GM12878 (cell line): Measurements from ENCODE around the gene MUC12. TPM values are rescaled to one million over a fixed set of nuclear protein-coding genes. Genes with fewer than 3 reads are reported as not detected.

Source experiments
- ATAC-seq: fragments of 200-7000 bp; cut with Tn5 transposase; 3 replicates; pipeline ENCODE4 v1.9.1; 2020; ENCODE audit warnings: mild to moderate bottlenecking, moderate library complexity
- BruUV-seq: library from RNA; stranded (reverse); fragments of 400-500 nt; replicated peaks from 2 replicates; lab custom pipeline; 2021; lab: Mats Ljungman, UMichigan
- CTCF ChIA-PET: fragments of 300-600 bp; sonication (Branson Sonifier 250); formaldehyde crosslinking; extraction: SDS; loops from one replicate; lab custom pipeline; 2021; ENCODE audit warnings: inconsistent platforms; lab: Yijun Ruan, JAX
- POLR2A ChIA-PET: fragments of 350-600 bp; formaldehyde crosslinking; extraction: SDS; loops from one replicate; lab custom pipeline; 2021; ENCODE audit warnings: inconsistent platforms; lab: Charles Lee
- RAD21 ChIA-PET: fragments of 300-600 bp; sonication (Branson Sonifier 250); formaldehyde crosslinking; loops from one replicate; lab custom pipeline; 2023; ENCODE audit warnings: antibody characterized with exemption; ENCODE audit not compliant: unreplicated experiment; lab: Charles Lee
- SMC1A ChIA-PET: fragments of 300-600 bp; sonication (Branson Sonifier 250); formaldehyde crosslinking; loops from one replicate; lab custom pipeline; 2023; ENCODE audit not compliant: unreplicated experiment, uncharacterized antibody; lab: Charles Lee
- DNase-seq: peaks from one replicate; pipeline ENCODE4 v3.0.0-alpha.2; 2011; ENCODE audit warnings: low read depth, low spot score
- FAIRE-seq: peaks from 3 replicates; lab custom pipeline; 2011; peaks lifted over from hg19 to GRCh38; lab: Jason Lieb, UNC
- H2AFZ ChIP-seq: 2 replicates; pipeline ENCODE4 v1.6.0; 2011; ENCODE audit warnings: low read depth, low read length, control low read depth; ENCODE audit not compliant: control insufficient read depth
- H3K27ac ChIP-seq: 2 replicates; pipeline ENCODE4 v1.5.1; 2011; ENCODE audit warnings: control low read depth; ENCODE audit not compliant: control insufficient read depth, insufficient read depth
- H3K27me3 ChIP-seq, 2 experiments: replicated peaks in 1 of 2; 2 replicates each; pipeline versions ENCODE4 v1.6.0 to v1.6.1; 2011; ENCODE audit warnings: low read length in 1 of 2; ENCODE audit not compliant: control insufficient read depth in 2 of 2, insufficient read depth in 2 of 2
- H3K36me3 ChIP-seq, 2 experiments: 2 replicates each; pipeline ENCODE4 v1.5.1; 2011; ENCODE audit warnings: low read length in 1 of 2; ENCODE audit not compliant: control insufficient read depth in 2 of 2, insufficient read depth in 2 of 2
- H3K4me1 ChIP-seq: 2 replicates; pipeline ENCODE4 v1.6.1; 2011; ENCODE audit warnings: mild to moderate bottlenecking, low read length, moderate library complexity, mixed read lengths; ENCODE audit not compliant: control insufficient read depth, insufficient read depth
- H3K4me2 ChIP-seq: 2 replicates; pipeline ENCODE4 v1.6.0; 2011; ENCODE audit warnings: control low read depth; ENCODE audit not compliant: control insufficient read depth, insufficient read depth
- H3K4me3 ChIP-seq: fragments of 200-600 bp; sonication (generic); 2 replicates; pipeline ENCODE4 v1.5.1; 2016
- H3K79me2 ChIP-seq: 2 replicates; pipeline ENCODE4 v1.6.0; 2011; ENCODE audit warnings: low read length; ENCODE audit not compliant: control insufficient read depth, insufficient read depth
- H3K9ac ChIP-seq: 2 replicates; pipeline ENCODE4 v1.8.0; 2011; ENCODE audit warnings: low read length, control low read depth, mixed read lengths; ENCODE audit not compliant: control insufficient read depth, insufficient read depth
- H3K9me3 ChIP-seq: replicated peaks from 3 replicates; pipeline ENCODE4 v1.5.1; 2011; ENCODE audit warnings: mild to moderate bottlenecking, low read length; ENCODE audit not compliant: control insufficient read depth, insufficient read depth
- H4K20me1 ChIP-seq: 2 replicates; pipeline ENCODE4 v1.6.0; 2011; ENCODE audit not compliant: control insufficient read depth, insufficient read depth
- CHD1 ChIP-seq: IDR thresholded peaks from 2 replicates; pipeline ENCODE4 v1.6.1; 2012; ENCODE audit warnings: low read depth, low read length, improper control_type of control experiment
- MXI1 ChIP-seq: fragments of 150-350 bp; IDR thresholded peaks from 2 replicates; pipeline ENCODE4 v1.6.1; 2011; ENCODE audit warnings: low read depth, mild to moderate bottlenecking, inconsistent platforms, low read length, improper control_type of control experiment
- NR2F1 ChIP-seq: fragments of 450-650 bp; conservative IDR thresholded peaks from 2 replicates; pipeline ENCODE4 v1.6.1; 2017; ENCODE audit warnings: mild to moderate bottlenecking
- NRF1 ChIP-seq: conservative IDR thresholded peaks from 2 replicates; pipeline ENCODE4 v1.6.1; 2011; ENCODE audit warnings: mild to moderate bottlenecking, low read depth, low read length, improper control_type of control experiment
- PAX8 ChIP-seq: fragments of 450-650 bp; IDR thresholded peaks from 2 replicates; pipeline ENCODE4 v1.6.1; 2017; ENCODE audit warnings: mild to moderate bottlenecking, moderate library complexity
- POLR2AphosphoS5 ChIP-seq: IDR thresholded peaks from 2 replicates; pipeline ENCODE4 v1.6.1; 2011; ENCODE audit warnings: mild to moderate bottlenecking, low read length, inconsistent platforms
- SIN3A ChIP-seq: IDR thresholded peaks from 2 replicates; pipeline ENCODE4 v1.6.1; 2012; ENCODE audit warnings: low read depth, low read length, improper control_type of control experiment
- SP1 ChIP-seq: IDR thresholded peaks from one replicate; pipeline ENCODE4 v1.6.1; 2011; ENCODE audit warnings: low read depth, low read length
- TBL1XR1 ChIP-seq: IDR thresholded peaks from 2 replicates; pipeline ENCODE4 v1.6.1; 2012; ENCODE audit warnings: low read depth, low read length, improper control_type of control experiment
- YBX1 ChIP-seq: fragments of 450-650 bp; IDR thresholded peaks from 2 replicates; pipeline ENCODE4 v1.6.1; 2016; ENCODE audit warnings: antibody characterized with exemption
- WGBS: methylation state at CpG from one replicate; pipeline ENCODE4 v1.1.6; 2016; ENCODE audit warnings: low lambda C conversion rate; ENCODE audit not compliant: insufficient replicate concordance, insufficient coverage; ENCODE audit errors: missing lambda C conversion rate; 5-methylcytosine and 5-hydroxymethylcytosine counted together
- in situ Hi-C: fragments of 300-500 bp; cut with MboI; formaldehyde crosslinking; loops from 9 replicates; pipeline ENCODE4 v1.14.3; 2018; ENCODE audit warnings: mixed read lengths
- intact Hi-C: fragments of 100-400 bp; cut with micrococcal nuclease; formaldehyde crosslinking; loops from one replicate; pipeline ENCODE4 v1.14.2; 2022; ENCODE audit not compliant: unreplicated experiment
- polyA plus RNA-seq, 11 experiments: library from polyadenylated mRNA; depleted of rRNA in 4 of 11; unstranded in 6 of 11; stranded (reverse) in 5 of 11; fragments of >200 nt; fragmentation: Nextera tagmentation in 4 of 11; fragmentation: Illumina TruSeq in 1 of 11; extraction: Ambion mirVana in 4 of 11; extraction: Trizol in 1 of 11; gene quantifications; 1 replicate in 1 of 11; 2 replicates in 10 of 11; pipeline versions ENCODE4 v1.2.1 to v1.2.3, GENCODE V29; 2011 to 2016; ENCODE audit warnings: inconsistent platforms in 2 of 11, missing spikeins in 2 of 11, low read depth in 1 of 11
- total RNA-seq, 4 experiments: library from RNA; depleted of rRNA in 3 of 4; stranded (reverse); fragments of >200 nt in 3 of 4; fragmentation: Illumina TruSeq in 1 of 4; extraction: Trizol in 1 of 4; gene quantifications; 2 replicates each; pipeline versions ENCODE4 v1.2.1 to v1.2.3, GENCODE V29; 2013 to 2021
- TF ChIP-seq, protein P1 (sequence below): fragments of 450-650 bp; IDR thresholded peaks from 2 replicates; pipeline ENCODE4 v1.6.1; 2017; ENCODE audit warnings: mild to moderate bottlenecking, low read depth, inconsistent platforms; ENCODE audit not compliant: poor library complexity, severe bottlenecking
- TF ChIP-seq, protein P2 (sequence below): fragments of 450-650 bp; formaldehyde crosslinking; IDR thresholded peaks from 2 replicates; pipeline ENCODE4 v1.4.0; 2022; ENCODE audit warnings: mild to moderate bottlenecking, moderate library complexity
- TF ChIP-seq, protein P3 (sequence below): fragments of 450-650 bp; IDR thresholded peaks from 2 replicates; pipeline ENCODE4 v1.6.1; 2017; ENCODE audit warnings: mild to moderate bottlenecking, moderate library complexity
- TF ChIP-seq, protein P4 (sequence below): IDR thresholded peaks from 2 replicates; pipeline ENCODE4 v1.6.1; 2011; ENCODE audit warnings: low read depth, mild to moderate bottlenecking, low read length, moderate library complexity, borderline replicate concordance; ENCODE audit errors: extremely low read depth

Gene MUC12
- total and polyA plus RNA-seq, 10 of the 15 experiments (the other 5 are each of a cell fraction or from before 2014, with no cell fraction given), result 1.7 to 4.5 (median 2.6) TPM

DNA sequence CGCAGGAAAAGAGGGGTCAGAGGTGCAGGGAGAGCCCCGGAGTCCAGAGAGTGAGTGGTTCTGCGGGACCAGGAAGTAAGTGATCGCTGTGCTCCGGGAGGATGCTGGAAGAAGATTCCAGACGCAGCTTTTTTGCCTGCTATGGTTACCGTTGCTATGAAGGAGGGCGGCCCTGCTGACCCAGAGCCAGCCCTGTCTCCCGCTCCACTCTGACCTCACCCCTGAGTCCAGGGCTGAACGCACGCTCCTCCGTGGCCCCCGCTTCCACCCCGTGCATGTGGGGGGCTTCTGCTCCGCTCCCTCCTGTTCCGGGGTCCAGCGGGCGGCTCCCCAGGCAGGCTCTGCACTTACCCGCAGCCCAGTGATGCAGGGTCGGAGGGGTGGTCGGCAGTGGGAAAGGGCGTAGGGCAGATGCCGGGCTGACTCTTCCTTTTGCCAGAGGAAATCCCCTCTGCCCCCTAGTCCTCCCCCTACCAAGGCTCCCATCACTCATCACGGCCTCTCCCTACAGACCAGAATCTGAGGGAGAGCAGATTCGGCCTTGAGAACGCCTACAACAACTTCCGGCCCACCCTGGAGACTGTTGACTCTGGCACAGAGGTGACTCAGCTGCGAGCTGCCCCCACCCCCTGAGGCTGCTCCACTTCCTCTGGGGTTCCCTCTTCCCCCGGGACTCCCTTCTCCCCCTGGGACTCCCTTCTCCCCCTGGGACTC is 47.9 kb downstream of the MUC12 start:
- Histone ChIP-seq H3K4me1 (peaks cover 15% of the 10 kb centered on the region), H3K79me2 (no peaks in the 10 kb centered on the region; the same call in none of the 2 replicates), H3K27me3 (no peaks in the 10 kb centered on the region), H2AFZ (peak overlapping the region; percentile 90), H3K27ac (peak overlapping the region; percentile 91), H4K20me1 (no peaks in the 10 kb centered on the region), H3K4me3 (peak overlapping the region; percentile 95), H3K9ac (peak overlapping the region; percentile 88), H3K4me2 (peak overlapping the region; percentile 88), H3K36me3 (no peaks in the 10 kb centered on the region; a peak in 2 of 4 replicates), H3K9me3 (no peaks in the 10 kb centered on the region)
- FAIRE-seq (peak; percentile 95), DNase-seq (peak; percentile 36), ATAC-seq (peak; percentile 92)
- intact Hi-C loops (no loop called here), in situ Hi-C loops (no loop called here)
- CTCF ChIA-PET, result no interaction called here
- TSS peak; percentile 79 for BruUV-seq
- SMC1A ChIA-PET, result no interaction called here
- WGBS, result 3% methylated on average over 29 of the region's 29 CpGs
- RAD21 ChIA-PET, result no interaction called here
- POLR2A ChIA-PET, result interaction anchor here (0.5 kb wide), 1 partner anchor 118 kb away, joined by 3 read pairs; no protein-coding TSS in a partner anchor
- TF ChIP-seq YBX1 (0 out of 2 replicates have a peak, but pooled peaks have one; percentile 30), NRF1 (no peak), SP1 (peak; percentile 18), SIN3A (no peak), CHD1 (no peak), NR2F1 (peak; percentile 80; the same call in 1 of the 2 replicates), POLR2AphosphoS5 (peak; percentile 74), PAX8 (no peak), MXI1 (no peak), TBL1XR1 (peak; percentile 87)
- TF ChIP-seq, protein P1, sequence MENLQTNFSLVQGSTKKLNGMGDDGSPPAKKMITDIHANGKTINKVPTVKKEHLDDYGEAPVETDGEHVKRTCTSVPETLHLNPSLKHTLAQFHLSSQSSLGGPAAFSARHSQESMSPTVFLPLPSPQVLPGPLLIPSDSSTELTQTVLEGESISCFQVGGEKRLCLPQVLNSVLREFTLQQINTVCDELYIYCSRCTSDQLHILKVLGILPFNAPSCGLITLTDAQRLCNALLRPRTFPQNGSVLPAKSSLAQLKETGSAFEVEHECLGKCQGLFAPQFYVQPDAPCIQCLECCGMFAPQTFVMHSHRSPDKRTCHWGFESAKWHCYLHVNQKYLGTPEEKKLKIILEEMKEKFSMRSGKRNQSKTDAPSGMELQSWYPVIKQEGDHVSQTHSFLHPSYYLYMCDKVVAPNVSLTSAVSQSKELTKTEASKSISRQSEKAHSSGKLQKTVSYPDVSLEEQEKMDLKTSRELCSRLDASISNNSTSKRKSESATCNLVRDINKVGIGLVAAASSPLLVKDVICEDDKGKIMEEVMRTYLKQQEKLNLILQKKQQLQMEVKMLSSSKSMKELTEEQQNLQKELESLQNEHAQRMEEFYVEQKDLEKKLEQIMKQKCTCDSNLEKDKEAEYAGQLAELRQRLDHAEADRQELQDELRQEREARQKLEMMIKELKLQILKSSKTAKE, result no peak
- TF ChIP-seq, protein P2, sequence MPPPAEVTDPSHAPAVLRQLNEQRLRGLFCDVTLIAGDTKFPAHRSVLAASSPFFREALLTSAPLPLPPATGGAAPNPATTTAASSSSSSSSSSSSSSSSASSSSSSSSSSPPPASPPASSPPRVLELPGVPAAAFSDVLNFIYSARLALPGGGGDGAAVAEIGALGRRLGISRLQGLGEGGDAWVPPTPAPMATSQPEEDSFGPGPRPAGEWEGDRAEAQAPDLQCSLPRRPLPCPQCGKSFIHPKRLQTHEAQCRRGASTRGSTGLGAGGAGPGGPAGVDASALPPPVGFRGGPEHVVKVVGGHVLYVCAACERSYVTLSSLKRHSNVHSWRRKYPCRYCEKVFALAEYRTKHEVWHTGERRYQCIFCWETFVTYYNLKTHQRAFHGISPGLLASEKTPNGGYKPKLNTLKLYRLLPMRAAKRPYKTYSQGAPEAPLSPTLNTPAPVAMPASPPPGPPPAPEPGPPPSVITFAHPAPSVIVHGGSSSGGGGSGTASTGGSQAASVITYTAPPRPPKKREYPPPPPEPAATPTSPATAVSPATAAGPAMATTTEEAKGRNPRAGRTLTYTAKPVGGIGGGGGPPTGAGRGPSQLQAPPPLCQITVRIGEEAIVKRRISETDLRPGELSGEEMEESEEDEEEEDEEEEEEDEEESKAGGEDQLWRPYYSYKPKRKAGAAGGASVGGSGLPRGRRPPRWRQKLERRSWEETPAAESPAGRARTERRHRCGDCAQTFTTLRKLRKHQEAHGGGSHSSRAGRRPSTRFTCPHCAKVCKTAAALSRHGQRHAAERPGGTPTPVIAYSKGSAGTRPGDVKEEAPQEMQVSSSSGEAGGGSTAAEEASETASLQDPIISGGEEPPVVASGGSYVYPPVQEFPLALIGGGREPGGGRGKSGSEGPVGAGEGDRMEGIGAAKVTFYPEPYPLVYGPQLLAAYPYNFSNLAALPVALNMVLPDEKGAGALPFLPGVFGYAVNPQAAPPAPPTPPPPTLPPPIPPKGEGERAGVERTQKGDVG, result no peak
- TF ChIP-seq, protein P3, sequence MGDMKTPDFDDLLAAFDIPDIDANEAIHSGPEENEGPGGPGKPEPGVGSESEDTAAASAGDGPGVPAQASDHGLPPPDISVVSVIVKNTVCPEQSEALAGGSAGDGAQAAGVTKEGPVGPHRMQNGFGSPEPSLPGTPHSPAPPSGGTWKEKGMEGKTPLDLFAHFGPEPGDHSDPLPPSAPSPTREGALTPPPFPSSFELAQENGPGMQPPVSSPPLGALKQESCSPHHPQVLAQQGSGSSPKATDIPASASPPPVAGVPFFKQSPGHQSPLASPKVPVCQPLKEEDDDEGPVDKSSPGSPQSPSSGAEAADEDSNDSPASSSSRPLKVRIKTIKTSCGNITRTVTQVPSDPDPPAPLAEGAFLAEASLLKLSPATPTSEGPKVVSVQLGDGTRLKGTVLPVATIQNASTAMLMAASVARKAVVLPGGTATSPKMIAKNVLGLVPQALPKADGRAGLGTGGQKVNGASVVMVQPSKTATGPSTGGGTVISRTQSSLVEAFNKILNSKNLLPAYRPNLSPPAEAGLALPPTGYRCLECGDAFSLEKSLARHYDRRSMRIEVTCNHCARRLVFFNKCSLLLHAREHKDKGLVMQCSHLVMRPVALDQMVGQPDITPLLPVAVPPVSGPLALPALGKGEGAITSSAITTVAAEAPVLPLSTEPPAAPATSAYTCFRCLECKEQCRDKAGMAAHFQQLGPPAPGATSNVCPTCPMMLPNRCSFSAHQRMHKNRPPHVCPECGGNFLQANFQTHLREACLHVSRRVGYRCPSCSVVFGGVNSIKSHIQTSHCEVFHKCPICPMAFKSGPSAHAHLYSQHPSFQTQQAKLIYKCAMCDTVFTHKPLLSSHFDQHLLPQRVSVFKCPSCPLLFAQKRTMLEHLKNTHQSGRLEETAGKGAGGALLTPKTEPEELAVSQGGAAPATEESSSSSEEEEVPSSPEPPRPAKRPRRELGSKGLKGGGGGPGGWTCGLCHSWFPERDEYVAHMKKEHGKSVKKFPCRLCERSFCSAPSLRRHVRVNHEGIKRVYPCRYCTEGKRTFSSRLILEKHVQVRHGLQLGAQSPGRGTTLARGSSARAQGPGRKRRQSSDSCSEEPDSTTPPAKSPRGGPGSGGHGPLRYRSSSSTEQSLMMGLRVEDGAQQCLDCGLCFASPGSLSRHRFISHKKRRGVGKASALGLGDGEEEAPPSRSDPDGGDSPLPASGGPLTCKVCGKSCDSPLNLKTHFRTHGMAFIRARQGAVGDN, result no peak
- TF ChIP-seq, protein P4, sequence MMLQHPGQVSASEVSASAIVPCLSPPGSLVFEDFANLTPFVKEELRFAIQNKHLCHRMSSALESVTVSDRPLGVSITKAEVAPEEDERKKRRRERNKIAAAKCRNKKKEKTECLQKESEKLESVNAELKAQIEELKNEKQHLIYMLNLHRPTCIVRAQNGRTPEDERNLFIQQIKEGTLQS, result no peak
